UCSD-AML1 (cell line): ENCODE data around the gene KCNJ8.
"Not testable (repeated sequence)": the region's sequence is repeated elsewhere in the genome, so short reads cannot be mapped to it uniquely, and the experiment has no call there.

ENCODE experiments used
- DNase-seq: peaks from one replicate; lab custom pipeline; 2025; ENCODE audit not compliant: unreplicated experiment; lab: John Stamatoyannopoulos, UW

KCNJ8 gene

DNA sequence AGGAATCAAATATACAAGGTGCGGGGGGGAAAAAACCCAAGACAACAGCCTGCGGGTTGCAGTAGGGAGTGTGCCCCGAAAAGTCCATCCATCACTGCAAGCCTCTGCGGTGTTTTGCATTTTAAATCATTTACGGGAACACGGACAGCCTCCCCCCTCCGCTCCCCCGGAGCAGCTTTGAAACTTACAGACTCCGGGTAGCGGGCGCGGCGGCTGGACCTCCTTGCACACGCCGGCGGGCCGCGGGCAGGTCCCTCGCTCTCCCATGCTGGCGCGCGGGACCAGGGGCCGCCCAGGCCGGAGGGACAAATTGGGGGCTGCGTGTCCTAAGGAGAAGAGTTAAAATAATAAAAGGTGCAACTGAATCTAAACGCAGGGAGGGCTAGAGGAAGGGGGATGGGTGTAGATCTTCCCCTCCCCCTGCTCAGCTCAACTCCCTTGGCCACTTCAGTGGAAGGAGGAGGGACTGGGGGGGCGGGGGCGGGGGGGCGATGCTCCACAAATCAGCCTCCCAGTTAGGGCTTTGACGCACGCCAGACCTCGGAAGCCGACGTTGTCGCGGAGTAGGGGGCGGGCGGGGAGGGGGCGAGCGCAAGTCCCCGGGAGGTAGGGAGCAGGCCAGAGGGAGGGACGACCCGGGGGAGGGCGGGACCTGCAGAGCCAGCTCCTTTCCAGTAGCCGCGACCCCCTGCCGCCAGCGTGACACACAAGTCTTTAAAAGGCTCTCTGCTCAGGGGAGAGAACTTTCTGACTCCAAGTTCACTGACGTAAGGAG lies at the start of gene KCNJ8:
Gene KCNJ8, minus strand, starts transcription at position 349 of the 775 bp plus-strand sequence. CDS start 1,090 bp downstream, outside the sequence.
- no peak for DNase-seq

DNA sequence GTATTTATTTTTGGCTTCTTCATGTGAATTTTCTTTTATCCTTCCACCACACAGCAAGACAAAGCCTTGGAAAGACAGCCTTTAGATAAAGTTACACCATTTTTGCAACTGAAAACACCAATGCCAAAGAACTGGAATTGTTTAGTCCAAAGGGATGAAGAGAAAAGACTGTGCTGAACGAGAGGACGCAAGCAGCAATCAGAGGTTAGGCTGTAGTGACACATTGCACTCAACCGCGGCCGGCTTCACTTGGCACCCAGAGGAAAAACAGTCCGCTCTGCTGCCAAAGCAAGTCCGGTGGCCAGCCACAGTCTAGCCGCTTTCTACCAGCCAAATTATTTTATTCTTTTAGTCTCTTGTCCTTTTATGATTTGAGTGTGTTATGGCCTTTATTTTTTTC lies 49.1 kb upstream of the KCNJ8 start:
- no peak for DNase-seq

DNA sequence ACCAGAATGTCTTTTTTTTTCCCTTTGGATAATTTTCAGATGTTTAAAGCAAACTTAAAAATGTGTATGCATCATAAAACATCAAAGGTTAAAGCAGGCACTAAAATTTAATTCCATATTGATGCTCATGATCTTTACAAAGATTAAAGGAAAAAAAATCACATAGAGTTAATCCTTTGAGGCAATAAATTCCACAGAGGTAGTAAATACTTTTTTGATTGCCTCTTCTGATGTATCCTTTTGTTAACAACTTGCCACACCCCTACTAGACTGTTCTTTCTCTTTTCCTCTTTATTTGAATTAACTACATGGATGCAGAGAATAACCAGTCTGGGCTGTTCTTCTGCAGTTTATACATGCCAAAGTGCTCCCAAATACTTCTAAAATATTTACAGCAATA lies 45.2 kb upstream of the KCNJ8 start:
- DNase-seq = no peak

DNA sequence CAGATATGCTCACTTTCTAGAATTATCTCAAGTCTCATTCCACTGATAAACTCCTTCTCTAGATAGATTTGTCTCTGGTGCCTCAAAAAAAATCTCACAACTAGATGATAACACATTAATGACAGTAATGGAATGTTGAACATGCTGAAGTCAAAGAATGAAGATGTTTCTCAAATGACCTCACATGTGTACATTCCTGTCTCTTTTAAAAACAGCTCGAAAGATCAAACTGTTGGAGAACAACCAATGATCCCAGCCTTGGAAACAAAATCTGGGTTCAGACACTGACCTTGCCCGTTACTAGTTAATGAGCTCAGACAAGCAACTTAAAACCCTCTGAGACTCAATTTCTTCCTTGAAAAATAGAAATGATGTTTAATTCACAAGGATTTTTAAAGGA lies 44.7 kb upstream of the KCNJ8 start:
- DNase-seq = no peak

DNA sequence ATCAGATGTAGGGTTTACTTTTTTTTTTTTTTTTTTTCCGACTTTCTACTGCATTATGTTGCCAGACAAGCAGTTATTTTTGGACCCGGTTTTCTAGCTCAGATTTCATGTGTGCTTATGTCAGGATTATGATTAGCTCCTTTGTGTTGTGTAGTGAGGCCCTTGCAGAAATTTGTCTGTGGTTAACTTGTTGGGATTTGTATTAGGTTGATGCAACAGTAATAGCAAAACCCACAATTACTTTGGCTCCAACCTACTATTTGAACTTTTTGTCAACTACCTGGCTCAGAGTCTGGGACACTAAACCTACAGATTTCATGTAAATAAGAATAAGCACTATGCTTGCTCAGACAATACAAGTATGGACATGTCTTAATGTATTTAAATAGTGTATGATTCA lies 44.1 kb upstream of the KCNJ8 start:
- DNase-seq = no peak

DNA sequence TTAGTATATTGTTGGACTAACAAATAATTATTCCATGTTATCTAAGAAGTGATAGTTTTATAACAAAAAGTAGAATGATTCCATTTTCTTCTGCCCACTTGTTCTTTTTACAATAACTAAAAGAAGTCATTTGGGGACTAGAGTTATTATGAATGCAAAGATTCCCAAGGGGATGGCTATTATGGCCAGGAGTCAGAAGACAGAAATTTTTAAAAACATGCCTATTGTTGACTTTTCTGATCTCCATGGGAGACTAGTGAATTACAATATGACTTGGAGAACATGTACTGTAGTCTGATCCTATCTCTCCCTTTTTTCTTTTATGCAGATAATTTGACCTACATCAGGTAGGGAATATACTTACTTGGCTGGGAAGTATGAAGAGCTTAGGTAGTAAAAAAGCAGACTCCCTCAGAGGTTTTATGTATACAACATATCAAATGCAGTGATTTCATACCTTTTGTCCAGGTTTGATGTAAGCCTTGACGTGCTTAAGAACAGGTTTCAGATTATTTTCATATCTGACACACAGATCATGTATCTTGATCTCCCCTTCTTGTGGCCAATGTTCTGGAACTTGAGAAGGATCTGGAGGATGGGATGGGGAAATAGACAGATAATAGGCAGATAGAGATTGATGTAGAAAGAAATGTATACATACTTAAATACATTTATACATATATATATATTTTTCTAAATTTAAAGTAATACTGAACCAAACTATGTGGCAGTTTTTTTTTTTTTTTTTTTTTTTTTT lies 41.0 kb upstream of the KCNJ8 start:
- no peak for DNase-seq

DNA sequence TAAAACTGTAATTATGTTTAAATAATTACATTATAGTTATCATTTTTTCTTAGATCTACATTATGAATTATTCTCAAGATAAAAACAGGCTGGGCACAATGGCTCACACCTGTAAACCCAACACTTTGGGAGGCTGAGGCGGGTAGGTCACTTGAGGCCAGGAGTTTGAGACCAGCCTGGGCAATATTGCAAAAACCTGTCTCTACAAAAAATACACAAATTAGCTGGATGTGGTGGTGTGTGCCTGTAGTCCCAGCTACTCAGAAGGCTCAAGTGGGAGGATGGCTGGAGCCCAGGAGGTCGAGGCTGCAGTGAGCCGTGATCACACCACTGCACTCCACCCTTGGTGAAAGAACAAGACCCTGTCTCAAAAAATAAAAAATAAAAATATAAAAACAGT lies 40.3 kb upstream of the KCNJ8 start:
- no peak for DNase-seq

DNA sequence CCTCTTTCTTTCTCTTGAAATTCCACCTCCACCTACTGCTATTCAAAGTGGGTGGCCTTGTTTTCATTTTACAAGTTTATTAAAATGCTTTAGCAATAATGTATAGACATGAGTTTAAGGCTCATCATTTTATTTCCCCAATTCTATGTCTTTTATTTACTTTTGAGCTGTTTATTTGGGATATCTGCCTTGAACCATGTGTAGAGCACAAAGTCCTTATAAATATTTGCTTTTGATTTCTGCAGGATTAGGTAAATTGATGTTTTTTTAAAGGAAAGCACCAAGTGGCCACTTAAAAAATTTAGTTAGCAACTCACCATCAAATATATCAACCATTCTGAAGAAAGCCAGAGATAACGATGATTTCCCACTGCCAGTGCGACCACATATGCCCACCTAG lies 39.8 kb upstream of the KCNJ8 start:
- DNase-seq = no peak

DNA sequence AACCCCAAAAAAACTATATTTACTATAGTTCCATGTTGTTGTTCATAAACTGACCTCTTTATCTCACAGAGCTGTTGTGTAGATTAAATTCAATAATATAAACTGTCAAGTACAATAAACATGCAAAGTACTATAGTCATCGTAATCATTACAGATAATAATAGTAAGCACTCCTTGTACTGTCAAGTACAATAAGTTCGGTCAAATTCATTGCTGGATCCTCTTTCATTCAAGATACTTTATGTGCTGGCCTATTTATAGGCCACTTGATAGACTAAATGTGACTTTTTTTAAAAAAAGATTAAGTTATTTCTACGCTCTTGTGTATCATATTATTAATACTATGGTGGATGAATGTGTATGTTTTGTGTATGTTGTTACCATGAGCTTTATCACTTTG lies 39.2 kb upstream of the KCNJ8 start:
- DNase-seq = no peak

DNA sequence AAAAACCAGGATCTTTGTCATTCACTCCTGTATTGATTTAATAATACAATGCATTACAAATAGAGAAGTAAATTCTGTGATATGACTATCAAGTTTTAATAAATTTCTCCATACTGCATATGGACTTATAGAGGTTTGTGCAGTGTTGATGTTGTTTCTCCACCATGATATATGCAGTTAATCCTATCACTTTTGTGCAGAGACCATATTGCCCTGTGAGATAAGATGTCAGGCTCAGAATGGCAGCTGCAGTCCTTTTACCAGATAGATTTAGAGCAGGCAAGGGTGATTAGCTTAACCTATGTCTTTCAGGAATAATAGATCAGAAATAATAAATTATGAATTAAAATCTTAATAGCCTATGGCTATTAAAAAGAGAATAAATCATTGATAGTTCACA lies 38.6 kb upstream of the KCNJ8 start:
- DNase-seq = no peak

DNA sequence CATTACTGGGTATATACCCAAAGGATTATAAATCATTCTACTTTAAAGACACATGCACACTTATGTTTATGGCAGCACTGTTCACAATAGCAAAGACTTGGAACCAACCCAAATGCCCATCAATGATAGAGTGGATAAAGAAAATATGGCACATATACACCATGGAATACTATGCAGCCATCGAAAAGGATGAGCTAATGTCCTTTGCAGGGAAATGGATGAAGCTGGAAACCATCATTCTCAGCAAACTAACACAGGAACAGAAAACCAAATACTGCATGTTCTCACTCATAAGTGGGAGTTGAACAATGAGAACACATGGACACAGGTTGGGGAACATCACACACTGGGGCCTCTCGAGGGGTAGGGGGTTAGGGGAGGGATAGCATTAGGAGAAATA lies 37.8 kb upstream of the KCNJ8 start:
- DNase-seq = not testable (repeated sequence)

DNA sequence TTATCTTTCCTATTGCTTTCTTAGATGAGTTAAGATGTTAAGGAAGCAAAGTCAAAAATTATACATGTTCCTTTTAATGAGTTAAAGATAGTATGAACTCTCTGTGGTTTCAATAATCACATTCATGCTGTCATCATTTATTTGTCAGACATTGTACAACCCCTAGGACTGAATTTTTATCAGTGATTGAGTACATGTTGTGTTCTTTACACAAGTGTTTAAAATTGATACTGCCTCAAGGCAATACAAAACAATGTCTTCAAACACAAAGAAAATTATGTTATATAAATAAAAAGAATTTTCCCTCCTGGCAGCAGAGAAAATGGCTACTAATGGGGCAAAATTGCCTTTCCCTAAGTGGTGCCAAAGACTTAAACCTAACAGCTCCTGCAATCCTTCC lies 34.6 kb upstream of the KCNJ8 start:
- DNase-seq = no peak

DNA sequence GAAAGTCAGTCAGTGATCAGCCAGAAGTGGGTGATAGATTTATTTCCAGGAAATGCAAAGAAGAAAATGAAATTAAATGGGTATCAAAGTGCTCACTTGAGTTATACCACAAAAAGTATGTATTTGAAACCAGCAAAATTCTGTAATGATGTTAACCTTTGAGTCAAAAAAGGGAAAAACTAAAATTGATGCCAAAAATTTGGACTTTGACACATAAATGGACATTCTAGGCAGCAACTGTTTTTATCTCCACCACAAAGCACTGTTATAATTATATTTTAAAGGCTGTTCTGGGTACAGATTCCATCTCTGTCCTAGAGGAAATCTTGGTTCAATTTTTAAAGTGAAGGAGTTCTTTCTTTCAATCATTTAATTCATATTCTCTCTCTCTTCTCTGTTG lies 31.7 kb upstream of the KCNJ8 start:
- DNase-seq = no peak

DNA sequence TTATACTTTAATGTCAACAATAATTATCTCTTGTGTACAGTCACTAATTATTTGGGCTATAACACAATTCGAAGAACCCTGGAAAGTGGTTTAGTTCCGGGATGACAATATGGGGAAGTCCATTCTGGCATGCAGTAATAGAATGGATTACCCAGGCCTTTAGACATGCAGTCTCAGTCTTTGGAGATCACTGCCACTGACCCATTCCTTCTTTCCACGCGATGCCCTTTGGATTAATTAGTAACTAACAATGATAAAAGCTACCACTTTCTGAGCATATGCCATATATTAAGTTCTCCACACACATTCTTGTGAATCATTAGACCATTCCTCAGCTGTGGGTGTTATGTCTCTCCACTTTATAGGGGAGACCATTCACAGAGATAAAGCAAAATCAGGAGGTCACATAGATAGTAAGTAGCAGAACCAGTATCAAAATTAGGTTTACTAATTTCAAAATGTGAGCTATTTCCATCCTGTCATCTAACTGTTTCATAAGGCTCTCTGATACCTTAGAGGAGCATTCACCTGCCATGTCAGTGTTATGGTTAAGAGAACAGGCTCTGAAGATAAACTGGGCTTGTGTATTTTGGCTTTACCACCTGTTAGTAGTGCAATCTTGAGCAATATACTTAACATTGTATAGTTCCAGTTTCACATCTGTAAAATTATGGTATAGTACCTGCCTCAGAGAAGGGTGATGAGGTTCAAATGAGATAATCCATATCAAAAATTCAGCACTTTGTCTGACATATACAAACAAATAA lies 27.2 kb upstream of the KCNJ8 start:
- DNase-seq = no peak

DNA sequence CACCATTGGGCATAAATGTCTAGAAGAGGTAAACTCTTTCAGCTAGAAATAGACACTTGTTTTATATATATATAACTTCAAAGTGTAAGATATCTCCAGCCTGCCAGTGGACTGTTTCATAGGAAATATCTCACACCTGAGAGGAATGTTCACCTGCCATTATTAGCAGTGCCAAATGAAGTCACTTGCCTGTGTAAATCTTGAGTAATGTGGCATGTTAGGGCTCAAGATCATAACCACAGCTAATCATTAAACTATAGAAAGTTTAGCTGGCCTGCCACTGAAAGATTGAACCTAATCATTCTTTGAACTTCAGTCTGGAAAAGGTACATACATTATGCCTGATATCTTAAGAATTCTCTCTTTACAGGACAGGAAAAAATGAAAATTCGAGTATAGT lies 25.5 kb upstream of the KCNJ8 start:
- DNase-seq = no peak

DNA sequence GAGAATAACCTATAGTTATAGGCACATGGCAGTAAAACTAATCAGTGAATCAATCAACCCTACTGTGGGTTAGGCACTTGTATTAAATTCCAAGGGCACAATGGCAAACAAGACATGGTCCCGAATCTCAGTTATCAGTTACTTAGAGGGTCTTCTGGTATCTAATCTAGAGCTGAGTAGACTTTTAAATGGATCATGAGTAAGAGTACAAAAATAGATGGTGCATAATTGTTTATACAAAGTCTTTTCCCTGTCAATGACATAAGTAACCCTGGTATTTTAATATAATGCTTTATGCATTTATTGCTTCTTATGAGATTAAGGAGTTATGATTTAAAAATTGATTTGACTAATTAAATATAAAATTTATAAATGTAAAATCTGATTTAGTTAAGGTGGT lies 23.0 kb upstream of the KCNJ8 start:
- no peak for DNase-seq

DNA sequence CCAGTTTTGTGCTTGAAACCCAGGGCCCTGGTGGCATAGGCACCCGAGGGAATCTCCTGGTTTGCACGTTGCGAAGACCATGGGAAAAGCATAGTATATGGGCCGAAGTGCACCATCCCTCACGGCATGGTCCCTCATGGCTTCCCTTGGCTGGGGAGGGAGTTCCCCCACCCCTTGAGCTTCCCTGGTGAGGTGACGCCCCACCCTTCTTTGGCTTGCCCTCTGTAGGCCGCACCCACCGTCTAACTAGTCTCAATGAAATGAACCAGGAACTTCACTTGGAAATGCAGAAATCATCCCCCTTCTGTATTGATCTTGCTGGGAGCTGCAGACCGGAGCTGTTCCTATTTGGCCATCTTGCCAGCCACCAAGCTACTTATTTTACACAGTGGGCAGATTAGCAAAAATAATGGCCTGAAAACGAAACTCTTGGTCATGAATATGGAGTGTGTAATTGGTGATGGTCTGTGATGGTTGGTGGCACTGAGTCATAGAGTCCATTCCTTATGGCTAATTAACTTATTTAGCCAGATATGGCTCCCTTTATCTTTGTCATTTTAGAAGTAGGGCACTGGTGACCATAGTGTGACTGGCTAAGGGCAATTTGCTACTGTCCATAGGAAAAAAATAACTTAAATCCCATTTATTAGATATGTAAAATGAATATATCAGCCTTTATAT lies 21.3 kb upstream of the KCNJ8 start:
- no peak for DNase-seq

DNA sequence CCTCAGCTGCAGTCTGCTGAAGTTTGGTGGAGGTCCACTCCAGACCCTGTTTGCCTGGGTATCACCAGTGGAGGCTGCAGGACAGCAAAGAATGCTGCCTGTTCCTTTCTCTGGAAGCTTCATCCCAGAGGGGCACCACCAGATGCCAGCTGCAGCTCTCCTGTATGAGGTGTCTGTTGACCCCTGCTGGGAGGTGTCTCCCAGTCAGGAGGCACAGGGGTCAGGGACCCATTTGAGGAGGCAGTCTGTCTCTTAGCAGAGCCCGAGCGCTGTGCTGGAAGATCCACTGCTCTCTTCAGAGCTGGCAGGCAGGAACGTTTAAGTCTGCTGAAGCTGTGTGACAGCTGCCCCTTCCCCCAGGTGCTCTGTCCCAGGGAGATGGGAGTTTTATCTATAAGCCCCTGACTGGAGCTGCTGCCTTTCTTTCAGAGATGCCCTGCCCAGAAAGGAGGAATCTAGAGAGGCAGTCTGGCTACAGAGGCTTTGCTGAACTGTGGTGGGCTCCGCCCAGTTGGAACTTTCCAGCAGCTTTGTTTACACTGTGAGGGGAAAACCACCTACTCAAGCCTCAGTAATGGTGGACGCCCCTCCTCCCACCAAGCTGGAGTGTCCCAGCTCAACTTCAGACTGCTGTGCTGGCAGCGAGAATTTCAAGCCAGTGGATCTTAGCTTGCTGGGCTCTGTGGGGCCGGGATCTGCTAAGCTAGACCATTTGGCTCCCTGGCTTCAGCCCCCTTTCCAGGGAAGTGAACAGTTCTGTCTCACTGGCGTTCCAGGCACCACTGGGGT lies 20.5 kb upstream of the KCNJ8 start:
- not testable (repeated sequence) for DNase-seq

DNA sequence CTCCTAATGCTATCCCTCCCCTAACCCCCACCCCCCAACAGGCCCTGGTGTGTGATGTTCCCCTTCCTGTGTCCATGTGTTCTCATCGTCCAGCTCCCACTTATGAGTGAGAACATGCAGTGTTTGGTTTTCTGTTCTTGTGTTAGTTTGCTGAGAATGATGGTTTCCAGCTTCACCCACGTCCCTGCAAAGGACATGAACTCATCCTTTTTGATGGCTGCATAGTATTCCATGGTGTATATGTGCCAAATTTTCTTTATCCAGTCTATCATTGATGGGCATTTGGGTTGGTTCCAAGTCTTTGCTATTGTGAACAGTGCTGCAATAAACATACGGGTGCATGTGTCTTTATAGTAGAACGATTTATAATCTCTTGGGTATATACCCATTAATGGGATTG lies 15.2 kb upstream of the KCNJ8 start:
- DNase-seq = not testable (repeated sequence)
